ENCODE data around the gene IL21.
"Not testable (repeated sequence)": the region's sequence is repeated elsewhere in the genome, so short reads cannot be mapped to it uniquely, and the experiment has no call there.

The IL21 gene

GRCh38 chr4:122583906-122584305, 37.0 kb downstream of the IL21 start:
- no peak for DNase-seq (ENCODE audit: low read depth in 2 of 2, low spot score in 1 of 2)

- peak in 1 of 2 donors; percentile 20 for DNase-seq (ENCODE audit: low read depth in 2 of 2, low spot score in 1 of 2)
Measured at GRCh38 chr4:122577808-122578781, 42.8 kb downstream of the IL21 start.

GRCh38 chr4:122577189-122577553, 43.7 kb downstream of the IL21 start:
- DNase-seq (ENCODE audit: low read depth in 2 of 2, low spot score in 1 of 2), result no peak

- no peak for DNase-seq (ENCODE audit: low read depth in 2 of 2, low spot score in 1 of 2)
Measured at GRCh38 chr4:122576261-122577188, 44.3 kb downstream of the IL21 start.

GRCh38 chr4:122574347-122574746, 46.5 kb downstream of the IL21 start:
- DNase-seq (ENCODE audit: low read depth in 2 of 2, low spot score in 1 of 2), result not testable (repeated sequence)

GRCh38 chr4:122562449-122562848, 58.4 kb downstream of the IL21 start:
- DNase-seq (ENCODE audit: low read depth in 2 of 2, low spot score in 1 of 2), result no peak

All from stimulated activated CD8-positive, alpha-beta memory T cell treated with anti-CD3 and anti-CD28 coated beads, Interleukin-4, amount 100 ng/mL, for 1 hour (primary cell).